Fibroblast of peridontal ligament (primary cell): ENCODE measurements around the gene TGOLN2.
"Not testable (repeated sequence)": the region's sequence is repeated elsewhere in the genome, so short reads cannot be mapped to it uniquely, and the experiment has no call there.

Source experiments
- DNase-seq: peaks from one replicate; pipeline ENCODE4 v3.0.0-alpha.2; 2010; ENCODE audit errors: extremely low read depth

The TGOLN2 gene

DNA sequence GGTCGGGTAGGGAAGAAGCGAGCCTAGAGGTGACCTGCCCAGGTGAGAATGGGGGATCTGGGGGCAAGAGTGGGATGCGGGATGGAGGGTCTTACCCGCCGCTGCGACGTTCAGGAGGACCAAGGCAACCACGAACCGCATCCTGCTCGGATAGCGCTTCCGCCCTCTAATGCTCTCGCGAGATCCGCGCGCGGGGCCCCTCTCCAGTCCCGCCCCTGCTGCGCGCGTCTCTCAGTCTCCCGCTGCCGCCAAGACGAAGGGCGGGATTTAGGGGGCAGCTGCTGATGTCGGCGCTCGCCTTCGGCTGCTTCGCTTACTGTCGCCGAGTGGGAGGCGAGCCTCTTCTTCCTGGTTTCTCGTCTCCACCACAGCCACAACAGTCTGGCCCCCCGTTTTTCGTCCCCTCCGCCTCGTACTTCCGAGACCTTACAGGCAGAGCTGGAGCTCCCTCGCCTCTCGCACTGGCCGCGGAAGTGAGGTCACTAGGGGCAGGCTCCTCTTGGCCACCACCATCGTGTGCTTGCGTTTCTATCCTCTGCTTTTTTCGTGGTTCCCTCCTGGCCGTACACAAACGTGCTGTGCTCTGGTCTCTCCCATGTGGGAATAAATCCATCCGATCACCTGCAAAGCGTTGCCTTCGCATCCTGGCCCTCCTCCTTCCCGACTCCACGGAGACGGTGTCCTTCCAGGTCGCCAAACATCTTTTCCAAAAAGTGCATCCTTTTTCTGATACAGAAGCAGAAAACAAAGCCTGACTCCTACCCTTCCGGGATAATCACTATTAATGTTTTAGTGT, at the start of gene TGOLN2:
TGOLN2 (minus strand) TSS at position 168 of the 796 bp plus-strand sequence; CDS start at position 141, 27 bp downstream.
- DNase-seq: peak; percentile 85

DNA sequence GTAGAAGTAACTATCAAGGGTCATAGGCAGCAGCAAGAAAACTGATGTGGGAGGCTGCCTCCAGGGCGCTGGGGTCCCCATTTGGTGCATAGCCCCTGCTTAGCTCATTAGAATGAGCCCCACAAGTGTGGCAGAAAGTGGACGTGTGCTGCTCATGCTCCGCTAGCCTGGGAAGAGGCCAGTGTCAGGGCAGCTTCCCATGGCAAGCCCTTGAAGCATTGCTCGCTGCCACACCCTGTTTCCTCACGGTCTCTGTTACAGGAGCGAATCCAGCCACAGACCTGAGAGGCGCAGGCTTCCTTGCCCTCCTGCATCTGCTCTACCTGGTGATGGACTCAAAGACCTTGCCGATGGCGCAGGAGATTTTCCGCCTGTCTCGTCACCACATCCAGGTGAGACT, 49.3 kb upstream of the TGOLN2 start:
- DNase-seq: no peak

DNA sequence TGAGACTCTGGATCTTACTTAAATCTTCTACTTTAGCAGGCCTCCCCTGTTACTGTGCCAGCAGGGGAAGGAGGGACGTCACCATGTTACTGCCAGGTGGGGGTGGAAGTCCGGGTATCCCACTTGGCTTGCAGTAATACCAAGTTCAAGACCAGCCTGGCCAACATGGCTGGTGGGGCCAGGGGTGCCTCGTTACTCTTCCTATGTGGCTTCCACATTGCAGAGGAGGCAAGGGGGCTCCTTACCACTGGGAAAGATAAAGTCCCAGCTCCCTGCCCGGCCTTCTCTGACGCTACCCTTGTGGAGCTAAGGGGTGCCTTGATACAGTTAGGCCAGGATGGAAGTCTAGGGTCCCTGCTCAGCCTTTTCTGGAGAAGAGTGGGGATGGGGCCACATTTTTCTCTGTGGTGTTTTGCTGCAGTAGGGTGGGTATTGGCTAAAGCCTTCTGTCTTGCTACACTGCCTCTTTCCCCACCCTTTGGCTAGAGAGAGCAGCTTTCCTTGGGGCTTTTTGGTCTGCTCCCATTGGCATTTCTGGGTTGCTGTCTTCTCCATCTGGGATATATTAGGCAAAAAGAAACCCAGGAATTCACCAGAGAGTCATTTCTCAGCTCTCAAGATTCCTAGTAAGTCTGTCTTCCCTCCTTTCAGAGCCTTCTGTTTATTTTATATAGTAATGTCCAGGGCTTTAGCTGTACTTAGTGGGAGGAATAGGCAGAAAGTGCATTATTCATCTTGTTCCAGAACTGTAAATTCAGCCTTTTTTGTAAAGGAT, 48.7 kb upstream of the TGOLN2 start:
- peak; percentile 98 for DNase-seq

DNA sequence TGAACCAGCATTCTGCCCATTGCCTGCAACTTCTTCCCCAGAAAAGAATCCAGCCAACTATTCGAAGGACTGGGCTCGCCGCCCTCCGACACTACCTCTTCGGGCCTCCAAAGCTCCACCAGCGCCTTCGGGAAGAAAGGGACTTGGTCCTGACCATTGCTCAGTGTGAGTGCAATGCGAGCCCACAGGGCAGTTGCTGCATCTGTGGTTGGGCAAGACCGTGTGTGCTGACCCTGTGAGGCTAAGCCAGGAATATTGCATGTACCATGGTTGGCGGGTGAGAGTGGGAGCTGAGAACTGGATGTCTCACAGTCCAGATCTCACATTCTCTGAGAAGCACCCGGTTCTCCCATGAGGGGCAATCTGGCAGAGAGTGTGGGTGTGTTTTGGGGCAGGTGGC, 43.3 kb upstream of the TGOLN2 start:
- no peak for DNase-seq

DNA sequence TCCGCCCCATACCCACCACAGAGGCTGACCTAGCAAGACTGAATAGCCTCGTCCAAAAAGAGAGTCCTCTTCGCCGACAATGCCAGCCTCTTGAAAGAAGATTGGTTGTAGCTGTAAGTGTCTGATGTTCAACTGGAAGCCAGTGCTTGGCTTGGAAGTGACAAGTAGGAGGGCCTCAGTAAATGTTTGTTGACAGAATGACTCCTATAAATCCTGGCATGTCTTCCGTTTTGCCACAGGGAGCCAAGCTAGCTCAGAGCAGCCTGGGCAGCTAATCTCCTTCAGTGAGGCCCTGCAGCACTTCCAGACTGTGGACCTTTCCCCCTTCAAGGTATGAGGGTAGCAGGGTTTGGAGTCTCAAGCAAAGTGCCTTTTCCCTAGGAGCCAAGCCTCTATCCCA, 41.7 kb upstream of the TGOLN2 start:
- no peak for DNase-seq

DNA sequence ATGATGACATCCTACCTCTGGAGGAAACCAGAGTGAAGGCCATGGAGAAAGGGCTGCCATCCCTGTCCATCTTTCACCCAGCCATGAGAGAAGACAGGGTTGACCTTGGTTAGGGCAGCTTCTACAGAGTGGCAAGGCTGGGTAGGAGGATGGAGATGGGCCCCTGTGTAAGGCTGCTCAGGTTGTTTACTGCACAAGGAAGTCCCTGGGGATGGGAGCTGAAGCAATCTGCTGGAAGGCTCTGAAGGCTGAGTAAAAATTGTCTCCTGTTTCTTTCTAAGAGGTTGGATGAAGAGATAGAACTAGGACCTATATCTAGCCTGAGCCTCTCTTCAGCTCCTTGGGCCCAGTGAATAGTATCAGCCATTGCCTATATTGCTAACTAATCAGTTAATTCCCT, 41.1 kb upstream of the TGOLN2 start:
- peak; percentile 37 for DNase-seq

DNA sequence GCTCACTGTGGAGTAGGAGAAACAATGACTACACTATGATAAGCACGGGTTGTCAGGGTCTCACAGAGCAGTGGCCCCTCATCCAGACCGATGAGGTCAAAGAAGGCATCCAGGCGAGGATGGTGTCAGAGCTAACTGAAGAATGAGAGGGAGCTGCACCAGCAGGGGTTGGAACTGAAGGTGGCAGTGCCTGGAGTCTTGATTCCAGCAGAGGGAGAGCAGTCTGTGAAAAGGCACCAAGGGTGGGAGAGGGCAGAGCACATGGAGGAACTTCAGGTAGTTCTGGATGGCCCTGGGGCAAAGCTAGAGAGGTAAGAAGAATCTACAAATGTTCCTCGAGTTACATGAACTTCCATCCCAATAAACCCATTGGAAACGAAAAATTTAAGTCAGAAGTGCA, 39.4 kb upstream of the TGOLN2 start:
- DNase-seq: no peak

DNA sequence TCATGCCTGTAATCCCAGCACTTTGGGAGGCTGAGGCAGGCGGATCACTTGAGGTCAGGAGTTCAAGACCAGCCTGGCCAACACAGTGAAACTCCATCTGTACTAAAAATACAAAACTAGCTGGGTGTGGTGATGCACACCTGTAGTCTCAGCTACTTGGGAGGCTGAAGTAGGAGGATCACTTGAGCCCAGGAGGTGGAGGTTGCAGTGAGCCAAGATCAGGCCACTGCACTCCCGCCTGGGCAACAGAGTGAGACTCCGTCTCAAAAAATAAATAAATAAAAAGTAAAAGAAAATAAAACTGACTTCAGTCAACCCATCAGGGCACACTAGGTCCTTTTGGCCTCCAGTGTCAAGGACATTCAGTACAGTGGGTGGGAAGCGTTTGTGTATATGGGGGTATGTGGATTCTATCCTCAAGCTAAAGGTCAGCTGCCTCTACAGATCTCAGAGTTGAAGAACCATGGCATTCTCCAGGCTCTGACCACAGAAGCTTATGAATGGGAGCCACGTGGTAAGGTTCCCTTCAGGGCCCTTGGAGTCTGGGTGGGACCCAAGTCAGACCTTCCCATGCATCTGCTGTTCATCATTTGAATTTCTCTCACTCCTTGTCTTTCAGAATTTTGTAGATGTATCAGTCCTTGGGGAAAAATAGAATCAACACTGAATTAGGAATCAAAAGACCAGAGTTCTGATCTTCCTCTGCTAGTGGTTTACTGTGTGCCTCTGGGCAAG, 35.0 kb upstream of the TGOLN2 start:
- not testable (repeated sequence) for DNase-seq

DNA sequence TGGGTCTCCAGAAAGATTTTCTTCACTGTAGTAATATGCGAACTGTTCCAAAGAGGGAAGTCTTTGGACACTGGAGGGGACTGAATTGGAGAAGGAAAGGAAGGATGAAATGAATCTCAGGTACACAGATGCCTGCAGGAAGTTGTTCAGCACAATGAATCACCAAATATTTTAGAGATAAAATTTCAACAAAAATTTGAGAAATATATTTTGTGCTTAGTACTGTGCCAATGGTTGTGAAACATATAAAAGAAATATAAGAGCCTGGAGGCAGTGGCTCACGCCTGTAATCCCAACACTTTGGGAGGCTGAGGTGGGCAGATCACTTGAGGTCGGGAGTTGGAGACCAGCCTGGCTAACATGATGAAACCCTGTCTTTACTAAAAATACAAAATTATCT, 29.9 kb upstream of the TGOLN2 start:
- no peak for DNase-seq

DNA sequence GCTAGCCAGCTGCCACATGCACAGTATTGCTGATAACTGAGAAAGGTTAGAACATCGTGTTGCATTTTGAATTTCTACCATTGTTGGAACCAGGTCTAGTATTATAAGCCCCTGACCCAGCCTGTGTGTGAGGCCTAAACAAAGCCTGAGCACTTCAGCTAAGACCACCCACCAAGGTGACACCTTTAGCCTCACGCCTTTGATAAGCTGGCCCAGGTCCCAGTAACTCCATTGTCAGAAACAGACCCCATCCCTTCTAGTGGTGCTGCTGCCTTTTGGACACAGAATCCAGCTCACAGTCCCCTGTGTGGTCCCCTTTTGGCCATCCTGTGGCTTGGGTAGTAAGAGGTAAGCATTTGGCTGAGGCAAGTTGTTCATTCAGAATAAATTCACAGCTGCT, 28.4 kb upstream of the TGOLN2 start:
- no peak for DNase-seq

DNA sequence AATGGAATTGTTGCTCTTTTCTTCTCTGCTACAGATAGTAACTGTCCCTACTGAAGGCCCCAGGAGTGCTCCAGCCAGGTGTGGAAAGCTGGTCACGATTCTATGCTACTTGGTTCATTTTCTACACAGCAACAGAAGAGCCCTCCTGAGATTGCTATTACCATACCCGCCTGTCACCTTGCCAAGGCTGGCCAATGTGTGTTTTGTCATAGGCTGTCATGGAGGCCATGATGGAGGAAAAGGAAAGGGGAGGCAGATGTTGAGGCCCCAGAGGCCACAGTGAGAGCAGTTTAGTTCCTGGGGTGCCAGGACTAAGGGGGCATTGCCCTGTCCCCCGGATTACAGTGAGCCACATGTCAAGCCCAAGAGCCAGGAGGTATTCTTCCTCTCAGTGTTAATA, 27.7 kb upstream of the TGOLN2 start:
- DNase-seq: peak; percentile 13

DNA sequence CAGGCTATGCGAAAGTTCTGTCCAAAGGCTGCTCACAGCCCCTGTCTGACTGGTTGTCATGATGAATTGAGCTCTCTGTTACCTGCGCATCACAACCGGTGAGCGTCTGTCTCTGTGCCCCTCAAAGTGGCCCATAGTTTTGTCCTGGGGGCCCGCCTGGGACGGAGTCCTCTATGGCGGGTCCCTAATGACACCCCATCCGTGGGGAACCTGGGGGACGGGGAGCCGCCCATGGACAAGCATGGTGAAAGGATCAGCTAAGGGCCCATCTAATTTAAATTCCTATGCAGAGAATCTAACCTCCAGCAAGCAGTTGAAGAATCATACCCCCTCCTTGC, 27.3 kb upstream of the TGOLN2 start:
- DNase-seq: no peak

DNA sequence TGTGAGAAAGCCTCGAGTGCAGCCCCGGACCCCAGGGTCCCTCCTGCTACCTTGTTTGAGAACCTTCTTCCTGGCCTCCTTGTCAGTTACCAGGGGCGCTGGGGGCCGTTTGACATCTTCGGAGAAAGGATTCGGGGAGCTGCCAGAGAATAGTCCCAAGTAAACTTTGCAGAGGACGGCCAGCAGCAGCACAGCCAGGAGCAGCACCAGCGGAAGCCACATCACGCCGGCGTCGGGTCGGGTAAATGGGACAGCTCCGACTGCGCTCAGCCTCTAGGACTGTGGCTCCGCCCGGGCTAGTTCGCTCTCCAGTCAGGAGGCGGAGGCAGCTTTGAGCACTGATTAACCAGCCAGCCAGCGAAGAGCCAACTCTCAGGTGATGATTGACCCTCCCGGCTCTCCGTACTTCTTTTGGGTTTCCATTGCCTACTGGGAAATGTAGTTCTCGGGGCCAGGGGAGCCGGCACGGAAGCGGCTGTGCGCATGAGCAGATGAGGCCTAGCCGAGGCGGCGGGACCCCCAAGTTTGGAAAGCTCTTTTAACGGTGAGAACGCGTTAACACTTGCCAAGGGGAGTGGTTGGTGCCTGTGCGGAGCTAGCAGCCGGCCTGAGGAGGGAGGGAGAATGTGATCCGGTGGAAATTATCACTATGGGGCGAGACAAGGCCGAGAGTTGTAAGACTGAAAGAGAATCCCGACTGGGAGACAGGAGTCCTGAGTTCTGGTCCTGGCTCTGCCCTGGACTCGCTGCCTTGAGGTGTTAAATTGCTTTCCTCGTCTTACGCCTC, 26.7 kb upstream of the TGOLN2 start, which contains the start of the genes ELMOD3 and RETSAT:
ELMOD3 (plus strand) TSS at position 484 of the 787 bp plus-strand sequence. CDS start 2,430 bp downstream, outside the sequence.
RETSAT (minus strand) TSS at position 243 of the 787 bp plus-strand sequence; CDS start at position 222, 21 bp downstream.
- DNase-seq: peak; percentile 100

DNA sequence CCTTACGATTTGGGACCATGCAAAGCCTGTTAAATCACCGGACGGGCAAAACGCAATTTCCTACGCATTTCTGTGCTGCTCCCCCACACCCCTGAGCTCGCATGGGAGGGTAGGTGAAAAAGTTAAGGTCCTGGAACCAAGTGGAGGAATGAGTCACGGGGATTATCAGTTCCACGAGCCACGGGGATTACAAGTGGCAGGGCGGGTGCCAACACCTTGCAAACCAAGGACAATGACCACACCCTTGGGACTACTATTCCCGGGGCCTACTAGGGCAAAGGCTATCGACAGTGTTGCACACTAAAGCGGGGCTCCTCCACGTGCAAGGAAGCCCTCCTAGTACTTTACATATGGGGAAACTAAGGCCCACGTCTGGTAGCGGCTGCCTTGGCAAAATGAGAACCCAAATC, 26.1 kb upstream of the TGOLN2 start:
- DNase-seq: no peak

DNA sequence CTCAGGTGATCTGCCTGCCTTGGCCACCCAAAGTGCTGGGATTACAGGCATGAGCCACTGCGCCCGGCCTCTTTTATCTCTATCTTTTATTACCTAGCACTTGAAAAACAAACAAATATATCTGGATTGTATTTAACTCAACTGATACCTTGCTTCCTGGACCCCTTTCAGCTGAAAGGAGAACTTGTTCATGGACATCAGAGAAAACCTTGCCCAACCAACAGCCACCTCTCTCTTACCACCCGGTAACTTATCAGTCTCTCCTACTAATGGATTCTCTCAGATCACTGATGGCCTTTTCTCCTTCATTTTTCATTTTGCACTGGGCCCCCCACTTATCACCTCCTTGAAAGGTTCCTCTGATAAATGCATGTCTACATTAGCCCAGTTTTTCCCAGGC, 19.8 kb upstream of the TGOLN2 start:
- no peak for DNase-seq

DNA sequence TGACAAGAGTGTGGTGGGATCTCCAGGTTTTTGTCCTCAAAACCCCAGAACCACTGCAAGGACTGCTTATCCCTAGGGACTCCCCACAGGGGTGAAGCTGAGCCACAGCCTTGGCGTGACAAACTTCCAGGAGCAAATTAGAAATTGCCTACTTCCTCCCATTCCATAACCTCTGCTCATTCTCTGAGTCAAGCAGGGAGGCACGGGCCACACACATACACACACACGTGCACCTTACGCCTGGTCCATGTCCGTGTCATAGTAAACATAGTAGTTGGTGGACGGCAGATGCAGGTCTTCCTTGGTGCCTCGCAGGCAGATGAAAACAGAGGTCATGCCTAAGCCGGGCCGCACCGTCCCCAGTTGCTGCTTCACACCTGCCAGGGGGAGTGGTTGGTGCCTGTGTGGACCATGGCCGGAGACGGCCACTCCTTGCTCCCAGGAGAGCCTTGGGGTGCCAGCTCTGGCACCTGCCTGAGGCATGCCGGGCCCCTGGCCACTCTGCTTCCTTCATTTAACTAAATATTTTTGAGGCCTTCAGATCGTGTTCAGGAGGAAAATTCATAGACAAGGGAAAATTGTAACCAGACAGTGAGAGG, 16.7 kb upstream of the TGOLN2 start:
- DNase-seq: no peak

DNA sequence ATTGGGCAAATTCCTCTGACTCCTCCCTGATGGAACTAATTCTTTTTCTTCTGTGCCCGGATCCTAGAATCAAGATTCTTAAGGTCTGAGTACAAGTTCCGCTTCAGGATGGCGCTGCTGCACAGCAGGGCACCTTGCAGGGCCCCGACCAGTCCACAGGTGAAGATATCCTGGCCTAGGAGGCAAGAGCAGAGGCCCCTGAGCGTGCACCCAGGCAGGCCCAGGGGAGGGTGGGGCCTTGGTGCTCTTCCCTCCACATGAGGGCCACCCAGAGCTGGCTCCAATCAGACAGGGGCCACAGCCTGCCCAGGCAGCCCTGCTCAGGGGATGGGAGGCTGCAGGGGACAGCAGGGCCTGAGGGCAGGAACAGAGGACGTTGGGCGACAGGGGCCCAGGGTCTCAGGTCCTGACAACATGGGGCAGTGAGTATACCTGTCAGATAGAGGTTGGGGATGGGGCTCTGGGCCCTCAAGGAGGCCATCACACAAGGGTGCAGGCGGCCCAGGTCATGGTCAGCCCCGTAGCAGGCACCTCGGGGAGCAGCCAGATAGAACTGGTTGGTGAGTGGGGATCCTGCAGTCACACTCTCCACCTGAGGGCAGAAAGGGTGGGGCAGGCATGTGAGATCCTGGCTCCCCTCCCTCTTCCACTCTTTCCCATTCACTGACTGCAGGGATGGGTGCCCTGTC, 15.6 kb upstream of the TGOLN2 start:
- DNase-seq: not testable (repeated sequence)

DNA sequence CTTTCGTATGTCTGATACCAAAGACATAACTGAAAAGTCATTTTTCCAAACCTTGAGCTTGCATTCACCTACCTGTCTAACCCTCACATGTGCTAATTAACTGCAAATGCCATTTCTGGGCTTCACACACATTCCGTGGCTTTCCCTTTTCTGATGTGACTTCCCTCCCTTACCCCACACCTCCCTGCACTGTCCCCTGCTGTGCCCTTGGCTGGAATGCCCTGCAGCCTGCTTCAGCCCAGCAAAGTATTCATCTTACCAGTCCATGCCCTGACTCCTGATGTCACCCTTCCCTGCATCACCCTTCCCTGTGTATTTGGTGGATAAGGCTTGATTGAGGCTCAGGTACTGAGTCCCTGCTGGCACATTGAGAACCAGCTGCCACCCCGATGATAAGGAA, 14.4 kb upstream of the TGOLN2 start:
- DNase-seq: no peak

DNA sequence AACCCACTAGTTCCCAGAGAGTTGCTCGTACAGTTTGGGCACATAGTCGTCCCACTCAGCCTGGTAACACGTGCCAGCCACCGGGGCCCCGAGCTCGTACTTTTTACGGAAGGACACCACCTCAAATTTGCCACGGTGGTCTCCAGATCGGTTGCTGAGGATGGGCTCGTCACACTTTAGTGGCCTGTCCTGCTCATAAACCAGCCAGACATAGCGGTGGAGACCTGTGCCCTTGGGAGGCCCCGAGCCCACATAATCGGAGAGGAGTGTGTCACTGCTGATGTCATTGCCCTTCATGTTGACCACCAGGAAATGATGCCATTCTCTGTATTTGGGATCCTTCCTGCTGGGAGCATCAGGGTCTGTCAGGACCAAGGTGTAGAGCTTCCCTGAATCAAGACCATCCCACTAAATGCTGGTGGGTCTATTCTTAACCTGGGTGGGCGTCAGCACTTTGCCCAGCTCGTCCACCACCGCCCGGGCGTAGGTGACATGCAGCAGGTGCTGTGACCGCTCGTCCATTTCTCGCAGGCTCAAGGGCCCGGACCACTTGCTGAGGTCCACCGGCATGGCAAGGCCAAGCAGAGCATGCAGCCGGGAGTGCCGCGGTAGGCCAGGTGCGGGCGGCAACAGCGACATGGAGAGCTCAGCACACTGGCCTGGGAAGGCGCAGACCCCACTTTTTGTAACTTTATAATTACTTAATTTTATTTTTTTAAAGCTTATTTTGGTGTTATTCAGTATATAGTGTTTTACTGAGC, 13.7 kb upstream of the TGOLN2 start:
- no peak for DNase-seq
